ENCODE results near the gene ZBTB8B.
"Not testable (repeated sequence)": the region's sequence is repeated elsewhere in the genome, so short reads cannot be mapped to it uniquely, and the experiment has no call there.

ZBTB8B gene

DNA sequence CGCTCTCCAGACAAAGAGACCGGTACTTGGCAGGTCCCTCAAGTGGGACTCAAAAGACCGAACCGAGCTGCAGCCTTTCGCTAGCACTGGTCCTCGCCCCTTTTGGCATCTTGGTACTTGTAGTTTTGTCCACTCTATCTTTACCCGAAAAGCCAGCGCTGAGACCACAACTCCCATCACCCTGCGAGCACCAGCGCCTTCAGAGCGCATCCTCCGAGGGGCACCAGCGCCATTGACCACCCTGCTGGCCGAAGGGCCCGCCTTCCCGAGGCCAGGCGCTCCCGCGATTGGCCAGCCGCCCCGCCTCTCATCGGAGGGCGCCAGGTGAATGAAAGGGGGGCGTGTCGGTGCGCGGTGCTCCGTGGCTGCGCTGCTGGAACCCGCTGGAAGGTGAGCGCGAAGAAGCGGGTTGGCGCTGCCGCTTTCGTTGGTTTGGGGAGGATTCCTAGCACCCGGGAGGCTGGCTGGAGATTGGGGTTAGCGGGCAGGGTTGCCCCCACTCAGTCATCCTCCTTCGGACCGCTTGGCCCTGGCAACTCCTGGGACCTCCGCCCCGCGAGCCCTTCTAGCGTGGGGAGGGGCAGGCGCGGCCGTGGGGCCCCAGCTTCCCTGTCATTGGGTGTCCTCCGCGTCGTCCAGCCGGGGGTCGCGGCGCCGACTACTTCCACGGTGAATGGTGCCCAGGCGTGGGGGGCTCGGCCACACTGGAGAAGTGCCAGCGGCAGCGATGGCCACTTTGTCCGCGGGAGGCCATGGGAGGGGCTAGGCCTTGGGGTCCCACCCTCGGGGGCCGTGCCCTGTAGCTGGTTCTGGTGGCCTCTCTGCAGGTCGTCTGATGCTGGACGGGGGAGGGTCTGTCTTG lies at the start of gene ZBTB8B:
ZBTB8B (plus strand) TSS at position 357 of the 862 bp plus-strand sequence. CDS start 5,553 bp downstream, outside the sequence.
- DNase-seq (ENCODE audit: low read depth) = no peak

DNA sequence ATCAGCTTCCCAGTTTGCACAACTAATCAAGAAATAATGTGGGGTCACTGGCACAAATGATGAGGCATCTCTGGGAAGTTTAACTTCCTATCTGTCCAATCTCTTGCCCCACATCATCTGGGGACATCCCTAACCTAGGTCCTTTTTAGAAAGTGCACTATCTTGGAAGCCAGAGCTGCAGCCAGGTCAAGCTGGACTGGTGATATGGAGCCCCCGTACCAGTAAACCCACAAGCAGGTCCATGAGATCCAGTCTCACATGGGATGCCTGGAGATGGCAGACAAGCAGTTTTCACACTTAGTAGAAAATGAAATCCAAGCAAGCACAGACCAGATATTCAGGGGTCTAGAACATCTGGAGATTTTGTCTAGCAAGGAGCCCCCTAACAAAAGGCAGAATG lies 43.1 kb upstream of the ZBTB8B start:
- no peak for DNase-seq (ENCODE audit: low read depth)

- no peak for DNase-seq (ENCODE audit: low read depth)
These were observed 38.2 kb upstream of the ZBTB8B start for GRCh38 chr1:32426489-32427255.

GRCh38 chr1:32427264-32427963 lies 37.5 kb upstream of the ZBTB8B start:
- no peak for DNase-seq (ENCODE audit: low read depth)

- no peak for DNase-seq (ENCODE audit: low read depth)
These were observed 33.0 kb upstream of the ZBTB8B start for GRCh38 chr1:32431736-32432400.

- DNase-seq (ENCODE audit: low read depth) = no peak
These were observed 26.7 kb upstream of the ZBTB8B start for GRCh38 chr1:32438136-32438535.

- DNase-seq (ENCODE audit: low read depth) = not testable (repeated sequence)
These were observed 26.1 kb upstream of the ZBTB8B start for GRCh38 chr1:32438777-32439176.

GRCh38 chr1:32441467-32441866 lies 23.4 kb upstream of the ZBTB8B start:
- DNase-seq (ENCODE audit: low read depth) = not testable (repeated sequence)

DNA sequence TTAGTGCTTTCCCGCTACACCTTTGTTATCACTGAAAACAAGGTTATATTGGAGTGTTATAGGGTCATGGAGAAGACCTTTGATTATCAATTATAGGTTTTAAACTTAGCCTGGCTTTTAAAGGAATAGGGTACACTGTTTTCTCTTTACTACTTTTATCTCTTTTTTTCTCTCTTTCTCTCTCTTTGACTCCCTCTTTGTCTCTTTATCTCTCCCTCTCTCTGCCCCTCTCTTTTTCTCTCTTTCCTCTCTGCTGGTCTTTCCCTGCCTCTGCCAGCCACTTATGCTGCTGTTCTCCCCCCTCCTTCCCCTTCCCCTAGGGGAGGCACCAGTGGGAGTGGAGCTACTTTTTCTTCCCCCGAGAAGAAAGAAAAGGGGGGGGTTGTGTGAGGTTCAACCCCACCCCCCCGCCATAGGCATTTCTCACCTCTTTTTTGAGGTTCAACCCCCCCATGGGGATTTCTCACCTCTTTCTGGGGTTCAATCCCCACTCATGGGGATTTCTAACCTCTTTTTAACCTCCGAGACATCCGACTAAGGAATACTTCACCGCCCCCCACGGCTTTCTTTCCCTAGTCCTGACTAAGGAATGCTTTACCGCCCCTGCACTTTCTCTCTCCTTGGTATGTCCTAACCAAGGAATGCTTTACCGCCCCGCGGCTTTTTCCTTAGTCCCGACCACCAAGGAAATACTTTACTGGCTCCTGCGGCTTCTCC lies 17.2 kb upstream of the ZBTB8B start:
- no peak for DNase-seq (ENCODE audit: low read depth)

GRCh38 chr1:32448186-32448772 lies 16.6 kb upstream of the ZBTB8B start:
- DNase-seq (ENCODE audit: low read depth) = peak; percentile 21

- DNase-seq (ENCODE audit: low read depth) = no peak
These were observed 16.0 kb upstream of the ZBTB8B start for GRCh38 chr1:32448773-32449456.

DNA sequence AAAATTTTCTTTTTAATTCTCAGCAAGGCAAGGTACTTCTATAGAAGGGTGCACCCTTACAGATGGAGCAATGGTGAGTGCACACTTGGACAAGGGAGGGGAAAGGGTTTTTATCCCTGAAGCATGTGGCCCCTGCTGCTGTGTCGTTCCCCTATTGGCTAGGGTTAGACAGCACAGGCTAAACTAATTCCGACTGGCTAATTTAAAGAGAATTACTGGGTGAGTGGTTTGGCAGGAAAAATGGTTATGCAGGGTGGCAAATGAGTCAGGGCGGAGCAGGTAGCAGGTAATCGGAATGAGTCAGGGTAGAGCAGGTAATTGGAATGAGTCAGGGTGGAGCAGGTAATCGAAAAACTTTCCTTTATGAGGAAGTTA lies 15.4 kb upstream of the ZBTB8B start:
- not testable (repeated sequence) for DNase-seq (ENCODE audit: low read depth)

DNA sequence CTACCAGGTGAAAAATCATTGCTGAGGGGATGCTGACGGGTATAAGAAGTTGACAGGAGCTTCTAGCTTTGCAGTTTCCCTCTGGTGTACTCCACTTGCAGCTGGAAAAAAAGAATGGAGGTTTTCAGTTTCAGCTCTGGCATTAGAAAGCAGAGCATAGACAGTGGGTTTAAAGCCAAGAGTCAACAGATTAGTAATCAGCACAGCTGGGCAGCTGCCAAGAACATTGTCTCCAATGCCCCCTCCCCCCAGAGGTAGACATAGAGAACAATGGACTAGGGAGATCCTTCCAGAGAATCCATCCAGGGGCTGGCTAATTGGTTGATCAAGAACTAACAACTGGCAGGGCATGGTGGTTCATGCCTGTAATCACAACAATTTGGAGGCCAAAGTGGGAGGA lies 10.1 kb upstream of the ZBTB8B start:
- no peak for DNase-seq (ENCODE audit: low read depth)

GRCh38 chr1:32455958-32456357 lies 8.9 kb upstream of the ZBTB8B start:
- DNase-seq (ENCODE audit: low read depth) = no peak

DNA sequence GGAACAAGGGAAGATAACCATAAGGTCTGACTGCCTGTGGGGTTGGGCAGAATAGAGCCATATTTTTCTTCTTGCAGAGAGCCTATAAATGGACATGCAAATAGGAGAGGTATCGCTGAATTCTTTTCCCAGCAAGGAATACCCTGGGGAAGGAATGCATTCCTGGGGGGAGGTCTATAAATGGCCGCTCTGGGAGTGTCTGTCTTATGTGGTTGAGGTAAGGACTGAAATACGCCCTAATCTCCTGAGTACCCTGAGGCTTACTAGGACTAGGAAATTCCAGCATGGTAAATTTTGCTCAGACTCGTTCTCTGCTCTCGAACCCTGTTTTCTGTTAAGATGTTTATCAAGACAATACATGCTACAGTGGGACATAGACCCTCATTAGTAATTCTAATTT lies 6.1 kb upstream of the ZBTB8B start:
- DNase-seq (ENCODE audit: low read depth) = not testable (repeated sequence)

GRCh38 chr1:32462977-32463376 lies 1.9 kb upstream of the ZBTB8B start:
- DNase-seq (ENCODE audit: low read depth) = not testable (repeated sequence)

- no peak for DNase-seq (ENCODE audit: low read depth)
These were observed 619 bp upstream of the ZBTB8B start for GRCh38 chr1:32464191-32464715.

- no peak for DNase-seq (ENCODE audit: low read depth)
These were observed 684 bp downstream of the ZBTB8B start for GRCh38 chr1:32465578-32465933.

GRCh38 chr1:32466761-32467160 lies 1.9 kb downstream of the ZBTB8B start:
- no peak for DNase-seq (ENCODE audit: low read depth)

GRCh38 chr1:32468791-32469190 lies 3.9 kb downstream of the ZBTB8B start:
- DNase-seq (ENCODE audit: low read depth) = no peak

Measured in GM04503 (cell line).